Nephron (organoid): ENCODE data around the gene P2RX5.
A peak's percentile ranks its signal among the peaks of the same experiment; 100 is the strongest.
"Not testable (repeated sequence)": the region's sequence is repeated elsewhere in the genome, so short reads cannot be mapped to it uniquely, and the experiment has no call there.

Source experiments
- H3K27ac Mint-ChIP-seq, 3 experiments: 2 replicates each; pipeline ENCODE4 v1.8.0; 2020; ENCODE audit warnings: mixed read lengths in 3 of 3, mild to moderate bottlenecking in 2 of 3, moderate library complexity in 1 of 3
- H3K27me3 Mint-ChIP-seq: 2 replicates; pipeline ENCODE4 v1.8.0; 2021; ENCODE audit warnings: low read depth, mild to moderate bottlenecking, moderate library complexity, mixed read lengths
- H3K36me3 Mint-ChIP-seq: 2 replicates; pipeline ENCODE4 v1.8.0; 2020; ENCODE audit warnings: low read depth, mixed read lengths
- H3K4me1 Mint-ChIP-seq: 2 replicates; pipeline ENCODE4 v1.8.0; 2020; ENCODE audit warnings: mixed read lengths
- H3K4me3 Mint-ChIP-seq, 3 experiments: 2 replicates each; pipeline ENCODE4 v1.8.0; 2020; ENCODE audit warnings: mild to moderate bottlenecking in 3 of 3, mixed read lengths in 3 of 3, moderate library complexity in 2 of 3
- H3K9me3 Mint-ChIP-seq: 2 replicates; pipeline ENCODE4 v1.8.0; 2020; ENCODE audit warnings: mixed read lengths
- TF ChIP-seq, protein P1 (sequence below), 3 experiments: fragments of 200-600 bp; sonication (generic); IDR thresholded peaks; one replicate each; pipeline ENCODE4 v1.5.0; 2021; ENCODE audit warnings: antibody characterized with exemption in 3 of 3; ENCODE audit not compliant: unreplicated experiment in 3 of 3

The P2RX5 gene

DNA sequence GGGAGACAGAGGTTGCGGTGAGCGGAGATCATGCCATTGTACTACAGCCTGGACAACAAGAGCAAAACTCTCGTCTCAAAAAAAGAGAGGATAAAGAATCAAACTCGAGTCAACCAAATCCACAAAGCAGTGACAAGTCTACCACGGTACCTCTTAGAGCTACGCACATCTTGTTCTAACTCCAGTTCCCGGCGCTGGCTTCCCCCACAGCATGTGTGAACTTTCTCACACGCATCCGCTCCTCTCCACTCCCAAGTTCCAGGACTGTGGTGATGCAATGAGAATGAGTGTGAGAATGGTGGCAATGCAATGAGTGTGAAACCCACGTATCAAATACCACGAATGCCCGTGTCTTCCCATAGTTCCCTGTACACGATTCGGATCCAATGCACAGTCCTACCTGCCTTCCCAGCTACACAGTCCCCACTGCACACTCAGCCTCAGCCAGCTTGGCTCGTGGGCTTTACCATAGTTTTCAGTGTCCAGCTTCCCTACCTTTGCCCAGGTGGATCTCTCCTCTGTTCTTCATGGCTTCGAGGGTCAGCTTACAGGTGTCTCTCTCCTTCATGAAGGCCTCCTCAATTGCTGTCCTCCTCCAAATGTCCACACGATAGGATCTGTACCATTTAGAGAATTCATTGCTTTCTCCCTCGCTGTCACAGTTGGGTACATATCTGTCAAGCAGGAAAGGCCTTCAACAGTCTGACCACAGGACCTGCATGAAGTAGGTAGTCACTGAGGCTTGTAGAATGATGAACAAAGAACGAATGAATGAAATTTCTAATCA is 9.2 kb upstream of the P2RX5 start:
- H3K4me3 Mint-ChIP-seq: no peak overlapping the region
- H3K36me3 Mint-ChIP-seq: peaks cover 6% of the 10 kb centered on the region
- peaks cover 4% of the 10 kb centered on the region for H3K27me3 Mint-ChIP-seq
- no peak overlapping the region for H3K27ac Mint-ChIP-seq
- H3K9me3 Mint-ChIP-seq: no peaks in the 10 kb centered on the region
- TF ChIP-seq, protein P1, sequence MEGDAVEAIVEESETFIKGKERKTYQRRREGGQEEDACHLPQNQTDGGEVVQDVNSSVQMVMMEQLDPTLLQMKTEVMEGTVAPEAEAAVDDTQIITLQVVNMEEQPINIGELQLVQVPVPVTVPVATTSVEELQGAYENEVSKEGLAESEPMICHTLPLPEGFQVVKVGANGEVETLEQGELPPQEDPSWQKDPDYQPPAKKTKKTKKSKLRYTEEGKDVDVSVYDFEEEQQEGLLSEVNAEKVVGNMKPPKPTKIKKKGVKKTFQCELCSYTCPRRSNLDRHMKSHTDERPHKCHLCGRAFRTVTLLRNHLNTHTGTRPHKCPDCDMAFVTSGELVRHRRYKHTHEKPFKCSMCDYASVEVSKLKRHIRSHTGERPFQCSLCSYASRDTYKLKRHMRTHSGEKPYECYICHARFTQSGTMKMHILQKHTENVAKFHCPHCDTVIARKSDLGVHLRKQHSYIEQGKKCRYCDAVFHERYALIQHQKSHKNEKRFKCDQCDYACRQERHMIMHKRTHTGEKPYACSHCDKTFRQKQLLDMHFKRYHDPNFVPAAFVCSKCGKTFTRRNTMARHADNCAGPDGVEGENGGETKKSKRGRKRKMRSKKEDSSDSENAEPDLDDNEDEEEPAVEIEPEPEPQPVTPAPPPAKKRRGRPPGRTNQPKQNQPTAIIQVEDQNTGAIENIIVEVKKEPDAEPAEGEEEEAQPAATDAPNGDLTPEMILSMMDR (IDR thresholded peaks at IDR 0.05; ENCODE audit: unreplicated experiment in 3 of 3): no peak
- no peaks in the 10 kb centered on the region for H3K4me1 Mint-ChIP-seq

DNA sequence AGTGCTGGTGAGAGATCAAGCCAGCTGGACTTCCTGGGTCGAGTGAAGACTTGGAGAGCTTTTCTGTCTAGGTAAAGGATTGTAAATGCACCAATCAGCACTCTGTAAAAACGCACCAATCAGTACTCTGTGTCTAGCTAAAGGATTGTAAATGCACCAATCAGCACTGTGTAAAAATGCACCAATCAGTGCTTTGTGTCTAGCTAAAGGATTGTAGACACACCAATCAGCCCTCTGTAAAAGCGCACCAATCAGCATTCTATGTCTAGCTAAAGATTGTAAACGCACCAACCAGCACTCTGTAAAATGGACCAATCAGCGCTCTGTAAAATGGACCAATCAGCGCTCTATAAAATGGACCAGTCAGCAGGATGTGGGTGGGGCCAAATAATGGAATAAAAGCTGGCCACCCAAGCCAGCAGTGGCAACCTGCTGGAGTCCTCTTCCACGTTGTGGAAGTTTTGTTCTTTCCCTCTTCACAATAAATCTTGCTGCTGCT is 6.1 kb upstream of the P2RX5 start:
- not testable (repeated sequence) for H3K9me3 Mint-ChIP-seq, H3K36me3 Mint-ChIP-seq, H3K4me3 Mint-ChIP-seq, H3K27ac Mint-ChIP-seq, H3K4me1 Mint-ChIP-seq
- H3K27me3 Mint-ChIP-seq: peaks cover 25% of the 10 kb centered on the region

DNA sequence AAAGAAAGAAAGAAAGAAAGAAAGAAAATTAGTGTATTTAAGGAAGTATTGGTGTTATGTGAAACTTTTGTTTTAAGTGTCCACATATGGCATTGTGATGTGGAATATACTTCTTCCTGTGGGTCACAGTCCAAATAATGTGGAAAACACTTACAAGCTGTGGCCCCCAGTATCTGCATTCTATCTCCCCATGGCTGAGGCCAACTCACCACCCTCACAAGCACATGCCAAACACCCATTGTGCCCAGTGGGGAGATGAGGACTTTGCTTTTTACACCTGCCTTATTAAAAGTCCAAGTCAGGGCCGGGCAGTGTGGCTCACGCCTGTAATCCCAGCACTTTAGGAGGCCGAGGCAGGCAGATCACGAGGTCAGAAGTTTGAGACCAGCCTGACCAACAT is 4.0 kb upstream of the P2RX5 start:
- Mint-ChIP-seq H3K27me3 (peaks cover 46% of the 10 kb centered on the region), H3K27ac (no peak overlapping the region), H3K9me3 (peaks cover 3% of the 10 kb centered on the region), H3K4me1 (no peaks in the 10 kb centered on the region), H3K4me3 (no peak overlapping the region), H3K36me3 (peaks cover 6% of the 10 kb centered on the region)
- TF ChIP-seq, protein P1 (IDR thresholded peaks at IDR 0.05; ENCODE audit: unreplicated experiment in 3 of 3): no peak

DNA sequence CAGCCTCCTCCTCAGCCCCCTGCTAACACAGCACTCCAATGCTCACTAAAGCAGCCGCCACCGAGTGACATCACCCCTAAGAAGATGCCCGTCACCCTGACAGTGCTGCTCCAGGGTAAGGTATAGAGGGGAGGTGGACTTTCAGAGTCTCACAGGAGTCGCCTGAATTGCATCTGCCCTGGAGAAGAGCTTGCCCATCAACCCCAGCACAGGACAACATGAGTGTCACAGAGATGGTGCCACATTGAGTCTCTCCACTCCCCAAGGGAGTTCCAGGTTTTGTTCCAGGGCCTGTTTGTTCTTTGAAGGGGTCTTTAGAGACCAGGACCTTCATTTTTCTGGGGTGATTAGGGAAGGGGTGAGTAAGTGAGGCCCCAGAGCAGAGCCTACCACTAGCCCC is 2.2 kb upstream of the P2RX5 start:
- H3K9me3 Mint-ChIP-seq: peaks cover 3% of the 10 kb centered on the region
- peaks cover 6% of the 10 kb centered on the region for H3K36me3 Mint-ChIP-seq
- H3K27me3 Mint-ChIP-seq: peaks cover 62% of the 10 kb centered on the region
- no peak overlapping the region for H3K4me3 Mint-ChIP-seq
- TF ChIP-seq, protein P1 (IDR thresholded peaks at IDR 0.05; ENCODE audit: unreplicated experiment in 3 of 3): no peak
- peaks cover 6% of the 10 kb centered on the region for H3K4me1 Mint-ChIP-seq
- no peak overlapping the region for H3K27ac Mint-ChIP-seq

DNA sequence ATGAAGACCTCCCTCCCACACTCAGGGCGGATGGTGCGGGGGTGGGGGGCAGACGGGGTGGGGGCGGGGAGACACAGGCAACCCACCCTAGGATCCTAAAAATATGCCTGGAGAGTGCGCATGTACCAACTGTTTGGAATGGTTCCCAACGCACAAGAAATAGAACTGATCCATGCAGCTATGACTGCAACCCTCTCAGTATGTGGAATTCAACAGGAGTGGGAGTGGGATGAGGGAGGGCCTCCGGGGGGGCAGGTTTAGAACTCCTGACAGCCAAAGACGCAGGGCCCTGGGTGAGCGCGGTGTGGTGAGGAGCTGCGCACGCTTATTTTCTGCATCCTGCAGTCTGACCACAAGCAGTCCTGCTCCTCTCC is 1.1 kb upstream of the P2RX5 start:
- H3K36me3 Mint-ChIP-seq: no peaks in the 10 kb centered on the region
- TF ChIP-seq, protein P1 (IDR thresholded peaks at IDR 0.05; ENCODE audit: unreplicated experiment in 3 of 3): no peak
- peaks cover 3% of the 10 kb centered on the region for H3K9me3 Mint-ChIP-seq
- H3K27me3 Mint-ChIP-seq: peaks cover 65% of the 10 kb centered on the region
- H3K4me3 Mint-ChIP-seq: peak overlapping the region in 2 of 3 experiments; percentile 30 to 72
- H3K27ac Mint-ChIP-seq: no peak overlapping the region
- H3K4me1 Mint-ChIP-seq: peaks cover 6% of the 10 kb centered on the region

DNA sequence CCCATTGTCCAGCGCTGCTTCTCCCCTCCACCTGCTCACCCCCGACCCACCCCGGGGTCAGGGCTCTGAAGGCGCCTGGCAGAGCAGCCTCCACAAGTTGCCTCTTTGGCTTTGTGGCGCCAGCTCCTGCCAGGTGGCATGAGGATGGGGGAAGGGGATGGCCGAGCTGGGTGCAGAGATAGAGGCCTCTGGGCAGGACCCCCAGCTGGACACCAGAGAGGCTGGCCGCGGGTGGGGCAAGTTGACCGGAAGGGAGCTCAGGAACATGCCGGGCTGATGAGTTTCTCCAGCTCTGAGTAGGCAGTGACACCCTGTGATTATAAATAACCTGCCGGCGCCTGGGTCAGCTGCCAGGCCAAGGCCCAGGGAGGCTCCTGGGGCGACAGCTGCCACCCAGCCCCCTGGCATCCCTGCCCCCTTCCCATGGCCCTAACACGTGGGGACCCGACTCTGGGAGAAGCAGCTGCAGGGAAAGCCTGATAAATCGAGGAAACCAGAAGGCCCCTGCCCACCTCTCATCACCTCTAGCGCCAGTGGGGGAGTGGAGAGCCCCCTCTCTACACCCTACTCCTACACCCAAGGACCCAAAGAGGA is 729 bp downstream of the P2RX5 start:
- Mint-ChIP-seq H3K9me3 (peaks cover 3% of the 10 kb centered on the region), H3K4me1 (peaks cover 6% of the 10 kb centered on the region), H3K27me3 (peaks cover 71% of the 10 kb centered on the region), H3K27ac (no peak overlapping the region), H3K4me3 (peak overlapping the region; percentile 67 to 84 (median 68)), H3K36me3 (no peaks in the 10 kb centered on the region)
- TF ChIP-seq, protein P1 (IDR thresholded peaks at IDR 0.05; ENCODE audit: unreplicated experiment in 3 of 3): no peak
